GM20431 (cell line): ENCODE results near the gene NGEF.
"Not testable (repeated sequence)": the region's sequence is repeated elsewhere in the genome, so short reads cannot be mapped to it uniquely, and the experiment has no call there.

Source experiments
- in situ Hi-C: fragments of 300-500 bp; cut with MseI, MboI; formaldehyde crosslinking; loops from one replicate; pipeline ENCODE4 v1.15.0; 2020; ENCODE audit warnings: low sequenced_read_pairs; ENCODE audit not compliant: unreplicated experiment

NGEF gene

GRCh38 chr2:233025706-233026105 is 12.7 kb upstream of the NGEF start:
- in situ Hi-C loops = loop anchor here (25.0 kb wide), 1 partner anchor 413 kb away; no protein-coding TSS in a partner anchor

- in situ Hi-C loops = no loop called here
Observed at GRCh38 chr2:233023761-233024410, 10.8 kb upstream of the NGEF start.

DNA sequence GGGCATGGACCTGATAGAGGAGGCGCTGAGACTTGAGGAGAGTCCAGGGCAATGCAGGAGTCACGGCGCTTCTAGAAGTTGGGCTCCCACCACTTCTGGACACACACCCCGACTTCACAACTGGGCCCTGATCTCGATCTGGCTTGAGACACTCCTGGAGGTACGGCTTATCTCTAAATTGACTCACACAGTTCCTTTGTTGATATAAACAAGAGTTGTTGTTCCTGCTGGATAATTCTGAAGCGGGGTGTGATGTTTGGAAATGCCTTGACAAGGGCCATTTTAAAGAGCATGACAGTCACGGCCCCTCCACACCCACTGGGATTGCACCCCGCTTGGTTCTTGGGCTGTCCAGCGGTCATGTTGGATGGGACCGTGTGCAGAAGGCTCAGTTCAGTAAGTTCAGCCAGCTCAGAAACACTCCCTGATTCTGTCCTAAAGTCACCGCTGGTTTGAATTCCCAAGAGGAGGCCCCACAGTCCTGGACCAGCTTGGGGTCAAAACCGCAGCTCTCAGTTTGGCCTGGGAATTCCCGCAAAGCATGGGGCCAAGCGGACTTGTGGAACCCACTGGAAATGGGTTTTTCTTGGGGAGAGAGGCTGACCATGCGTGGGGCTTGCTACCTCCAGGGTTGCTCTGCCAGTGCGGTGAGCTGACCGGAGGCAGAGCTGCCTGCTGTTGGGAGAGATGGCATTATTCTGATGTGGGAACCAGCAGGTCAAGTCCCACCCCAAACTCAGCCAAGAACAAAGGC is 10.1 kb upstream of the NGEF start:
- in situ Hi-C loops = no loop called here

DNA sequence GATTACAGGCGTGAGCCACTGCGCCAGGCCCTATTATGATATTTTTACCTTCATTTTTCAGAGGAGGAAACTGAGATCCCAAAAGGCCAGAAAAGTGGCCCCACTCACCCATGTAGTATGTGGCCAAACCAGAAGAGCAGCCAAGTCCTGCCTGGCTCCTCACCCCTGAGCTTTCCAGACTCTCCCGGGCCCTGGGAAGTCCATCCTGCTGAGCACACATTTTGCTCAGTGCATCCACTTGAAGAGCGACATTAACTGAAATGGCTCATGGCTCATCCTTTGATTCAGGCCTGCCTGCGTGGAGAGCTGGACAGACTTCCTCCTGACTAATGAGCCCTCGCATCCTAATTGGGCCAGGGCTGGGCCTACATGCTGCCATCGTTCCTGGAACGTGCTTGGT is 9.5 kb upstream of the NGEF start:
- in situ Hi-C loops = no loop called here

DNA sequence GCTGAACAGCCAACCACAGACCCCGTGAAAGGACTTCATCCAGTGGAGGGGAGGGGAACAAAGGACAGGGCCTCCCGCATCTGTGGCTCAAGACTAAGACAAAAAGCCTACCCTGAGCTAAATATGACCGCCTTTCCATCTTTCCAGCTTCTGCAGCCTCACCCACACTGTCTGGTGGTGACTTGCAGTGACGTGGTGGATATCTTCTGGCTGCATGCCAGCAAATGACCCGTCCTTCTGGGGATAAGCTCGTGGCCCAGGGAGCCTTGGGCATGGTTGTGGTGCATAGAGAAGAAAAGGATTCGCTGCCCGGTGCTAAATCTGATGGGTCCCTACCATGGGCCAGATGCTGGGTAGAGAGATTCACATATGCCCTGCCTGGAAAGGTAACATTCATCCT is 8.7 kb upstream of the NGEF start:
- in situ Hi-C loops = no loop called here

DNA sequence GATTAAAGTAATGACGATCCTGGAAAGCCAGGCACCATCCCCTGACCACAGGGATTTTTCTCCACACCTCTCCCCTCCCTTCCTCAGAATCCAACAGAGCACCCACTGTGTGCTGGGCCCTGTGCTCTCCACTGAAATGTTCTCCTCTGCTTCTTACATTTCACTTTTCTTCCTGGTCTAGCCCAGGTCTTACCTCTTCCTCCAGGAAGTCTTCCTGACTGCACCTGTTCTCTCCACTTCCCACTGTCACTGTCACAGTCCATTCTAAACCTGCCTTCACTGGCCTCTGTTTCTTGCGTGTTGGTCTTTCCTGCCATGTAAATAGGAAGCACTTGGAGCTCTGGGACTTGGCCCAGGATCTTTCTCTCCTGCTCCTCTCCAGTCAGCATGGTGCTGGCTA is 7.4 kb upstream of the NGEF start:
- in situ Hi-C loops = no loop called here

DNA sequence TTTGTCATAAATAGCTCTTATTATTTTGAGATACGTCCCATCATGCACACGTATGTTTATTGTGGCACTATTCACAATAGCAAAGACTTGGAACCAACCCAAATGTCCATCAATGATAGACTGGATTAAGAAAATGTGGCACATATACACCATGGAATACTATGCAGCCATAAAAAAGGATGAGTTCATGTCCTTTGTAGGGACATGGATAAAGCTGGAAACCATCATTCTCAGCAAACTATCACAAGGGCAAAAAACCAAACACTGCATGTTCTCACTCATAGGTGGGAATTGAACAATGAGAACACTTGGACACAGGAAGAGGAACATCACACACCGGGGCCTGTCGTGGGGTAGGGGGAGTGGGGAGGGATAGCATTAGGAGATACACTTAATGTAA is 6.6 kb upstream of the NGEF start:
- in situ Hi-C loops = not testable (repeated sequence)

DNA sequence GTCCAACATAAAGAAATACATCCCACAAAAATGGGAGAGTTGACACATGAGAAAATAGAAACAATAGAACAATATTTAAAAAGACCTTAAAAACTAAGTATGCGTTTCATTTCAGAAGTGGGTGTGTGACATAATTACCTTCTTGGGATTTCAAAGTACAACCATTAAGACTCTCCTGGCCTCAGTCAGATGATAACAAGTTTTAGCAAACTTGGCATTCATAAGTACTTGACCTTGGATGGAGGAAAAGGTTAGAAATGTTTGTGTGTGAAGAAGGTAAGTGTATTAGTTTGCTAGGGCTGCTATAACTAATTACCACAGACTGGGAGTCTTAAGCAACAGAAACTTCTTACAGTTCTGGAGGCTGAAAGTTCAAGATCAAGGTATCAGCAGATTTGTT is 4.9 kb upstream of the NGEF start:
- in situ Hi-C loops = no loop called here

DNA sequence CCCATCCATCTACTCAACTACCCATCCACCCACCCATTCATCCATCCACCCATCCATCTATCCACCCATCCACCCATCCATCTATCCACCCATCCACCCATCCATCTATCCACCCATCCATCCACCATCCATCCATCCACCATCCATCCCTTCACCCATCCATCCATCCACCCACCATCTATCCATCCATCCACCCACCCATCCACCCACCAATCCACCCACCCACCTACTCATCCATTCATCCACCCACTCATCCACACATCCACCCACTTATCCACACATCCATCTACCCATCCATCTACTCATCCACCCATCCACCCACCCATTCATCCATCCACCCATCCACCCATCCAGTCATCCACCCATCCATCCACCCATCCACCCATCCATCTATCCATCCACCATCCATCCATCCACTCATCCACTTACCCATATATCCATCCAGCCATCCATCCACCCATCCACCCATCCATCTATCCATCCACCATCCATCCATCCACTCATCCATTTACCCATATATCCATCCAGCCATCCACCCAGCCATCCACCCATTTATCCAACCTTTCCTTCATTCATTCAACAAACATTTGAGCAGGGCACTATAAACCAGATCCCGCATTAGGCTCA is 2.1 kb upstream of the NGEF start:
- in situ Hi-C loops = no loop called here

DNA sequence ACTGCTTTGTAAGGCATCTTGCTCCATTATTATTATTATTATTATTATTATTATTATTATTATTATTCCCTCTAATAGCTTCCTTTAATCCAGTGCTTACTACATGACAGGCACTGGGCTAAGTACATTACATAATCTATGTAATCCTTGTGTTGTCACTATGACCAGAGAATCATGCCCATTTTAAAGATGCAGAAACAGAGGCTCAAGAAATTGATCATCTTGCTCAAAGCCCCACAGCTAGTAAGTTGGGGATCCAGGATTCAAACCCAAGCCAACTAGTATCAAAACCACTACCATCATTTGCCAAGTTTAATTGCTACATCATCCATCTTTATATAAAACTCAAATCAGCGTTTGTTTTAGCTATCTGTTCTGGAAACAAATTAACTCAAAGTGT is 594 bp upstream of the NGEF start:
- in situ Hi-C loops = no loop called here

DNA sequence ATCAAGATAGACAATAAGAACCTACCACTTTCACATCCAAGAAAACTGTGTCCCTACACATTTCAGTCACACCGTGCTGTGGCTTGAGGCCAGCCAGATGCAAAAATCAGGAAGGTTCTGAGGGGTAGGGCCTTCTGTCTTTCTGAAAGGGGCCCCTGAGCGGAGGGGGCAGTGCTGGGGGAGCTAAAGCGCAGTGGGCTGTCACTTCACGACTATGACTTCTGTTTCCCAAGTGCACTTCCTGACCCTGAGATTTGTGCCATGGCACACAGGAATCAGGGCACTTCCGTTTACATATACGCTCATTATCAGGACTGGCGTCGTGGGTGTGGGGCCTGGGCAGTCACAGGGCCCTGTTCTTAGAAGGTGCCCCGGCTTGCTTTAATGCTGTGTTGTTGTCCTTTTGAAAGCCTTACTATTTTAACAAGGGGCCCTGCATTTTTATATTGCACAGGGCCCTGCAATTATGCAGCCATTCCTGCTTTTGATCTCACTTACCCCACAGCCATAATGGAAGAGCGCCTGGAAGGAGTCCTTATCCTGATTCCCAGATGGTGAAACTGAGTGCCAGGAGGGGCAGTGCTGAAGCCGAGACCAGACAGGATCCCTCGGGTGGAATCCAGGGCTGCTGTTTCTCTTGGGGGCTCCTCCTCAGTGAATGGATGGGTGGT is 620 bp downstream of the NGEF start:
- in situ Hi-C loops = no loop called here

- in situ Hi-C loops = no loop called here
Observed at GRCh38 chr2:233011702-233012131, 1.3 kb downstream of the NGEF start.

- in situ Hi-C loops = no loop called here
Observed at GRCh38 chr2:233011268-233011650, 1.8 kb downstream of the NGEF start.

DNA sequence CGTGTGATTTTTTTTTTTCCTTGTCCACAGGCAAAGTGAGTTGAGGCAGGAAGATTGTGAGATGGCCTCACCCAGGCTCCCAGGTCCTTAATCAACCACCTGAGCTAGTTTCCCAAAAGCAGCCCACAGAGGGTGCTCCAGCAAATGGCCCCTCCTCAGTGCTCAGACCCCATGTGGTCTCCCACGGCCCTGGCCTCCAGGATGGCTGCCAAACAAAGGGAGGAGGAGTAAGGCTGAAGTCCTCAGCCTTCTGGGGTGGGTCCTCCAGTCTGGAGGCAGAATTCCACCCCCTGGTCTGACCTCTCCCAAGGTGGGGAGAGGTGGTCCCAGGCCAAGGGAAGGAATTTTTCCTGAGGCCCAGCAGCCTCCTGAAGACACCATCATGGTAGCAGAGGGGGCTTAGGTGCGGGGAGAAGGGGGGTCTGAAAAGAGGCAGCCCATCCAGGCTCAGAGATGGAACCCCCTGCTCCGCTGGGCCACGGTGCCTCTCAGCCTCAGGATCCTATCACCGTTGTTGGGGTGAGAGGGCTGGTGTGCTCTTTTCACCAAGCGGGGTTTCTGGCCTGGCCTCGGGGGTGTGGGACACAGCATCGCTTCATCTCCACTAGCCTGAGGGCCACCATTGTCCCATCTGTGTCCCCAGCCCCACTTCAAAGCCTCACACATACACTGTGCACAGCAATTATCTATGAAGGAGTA is 2.3 kb downstream of the NGEF start:
- in situ Hi-C loops = no loop called here

DNA sequence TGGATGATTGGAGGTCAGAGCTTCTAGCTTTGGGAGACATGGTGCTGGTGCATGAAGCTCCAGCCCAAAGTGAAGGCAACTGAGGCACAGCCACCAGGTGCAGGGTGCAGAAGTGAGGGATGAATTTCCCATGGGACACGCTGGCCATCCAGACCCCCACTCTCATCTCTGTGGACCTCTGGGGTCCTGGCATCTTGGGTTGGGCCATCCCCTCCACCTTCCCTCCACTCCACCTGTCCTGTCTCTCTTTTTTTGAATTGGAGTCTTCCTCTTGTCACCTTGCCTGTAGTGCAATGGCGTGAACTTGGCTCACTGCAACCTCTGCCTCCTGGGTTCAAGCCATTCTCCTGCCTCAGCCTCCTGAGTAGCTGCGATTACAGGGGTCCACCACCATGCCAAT is 3.4 kb downstream of the NGEF start:
- in situ Hi-C loops = no loop called here

DNA sequence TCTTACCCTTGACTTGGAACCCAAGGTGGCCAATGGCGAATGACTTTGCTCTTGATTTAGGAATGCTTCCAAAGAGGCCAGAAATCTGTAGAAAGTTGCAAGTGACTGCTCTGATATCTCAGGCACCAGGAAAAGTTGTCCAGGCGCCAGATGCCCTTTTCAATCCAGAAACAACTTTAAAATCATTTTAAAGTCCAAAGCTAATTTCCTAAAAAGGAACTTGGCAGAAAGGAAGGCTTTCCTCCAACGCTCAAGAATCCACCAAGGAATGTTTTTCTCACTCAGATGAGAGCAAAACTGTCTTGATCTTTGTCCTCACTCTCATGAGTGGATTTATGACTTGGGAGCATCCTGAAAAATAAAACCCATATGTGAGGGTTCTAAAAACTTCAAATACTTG is 5.3 kb downstream of the NGEF start:
- in situ Hi-C loops = no loop called here

GRCh38 chr2:233007270-233007669 is 5.8 kb downstream of the NGEF start:
- in situ Hi-C loops = no loop called here

DNA sequence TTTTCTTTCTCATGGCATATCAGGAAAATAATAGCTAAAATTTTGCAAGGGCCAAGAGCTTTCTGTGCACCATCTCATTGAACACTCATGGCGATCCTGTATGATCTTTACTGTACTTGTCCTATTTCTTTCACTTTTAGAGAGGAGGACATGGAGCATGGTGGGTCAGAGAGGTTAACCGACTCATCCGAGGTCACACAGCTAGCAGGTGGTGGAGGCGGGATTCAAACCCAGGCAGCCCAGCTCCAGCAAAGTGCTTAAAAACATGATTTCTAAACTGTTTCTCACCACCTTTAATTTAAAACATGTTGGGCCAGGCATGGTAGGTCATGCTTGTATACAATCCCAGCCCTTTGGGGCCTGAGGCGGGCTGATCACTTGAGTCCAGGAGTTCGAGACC is 6.4 kb downstream of the NGEF start:
- in situ Hi-C loops = no loop called here

GRCh38 chr2:233005096-233005495 is 8.0 kb downstream of the NGEF start:
- in situ Hi-C loops = no loop called here
